Measurements from ENCODE around the gene GAB1.

The GAB1 gene

DNA sequence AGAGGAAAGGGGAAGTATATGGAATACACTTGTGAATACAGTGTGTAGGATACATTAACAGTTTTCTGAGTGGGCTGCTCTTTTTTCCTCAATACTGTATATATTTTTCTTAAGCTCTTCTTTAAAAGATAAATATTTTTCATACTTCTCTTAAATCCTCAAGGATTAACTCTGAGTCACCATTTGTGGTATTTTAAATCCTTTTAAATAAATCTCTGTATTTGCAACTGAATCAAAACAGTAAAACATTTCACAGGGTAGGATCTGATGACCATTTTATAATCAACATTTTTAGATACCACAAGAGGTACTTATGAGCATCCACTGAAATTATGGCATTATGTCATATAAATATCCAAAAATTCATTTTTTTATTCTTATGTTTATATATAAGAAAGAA, 87.6 kb downstream of the GAB1 start:
- no peak for DNase-seq

DNA sequence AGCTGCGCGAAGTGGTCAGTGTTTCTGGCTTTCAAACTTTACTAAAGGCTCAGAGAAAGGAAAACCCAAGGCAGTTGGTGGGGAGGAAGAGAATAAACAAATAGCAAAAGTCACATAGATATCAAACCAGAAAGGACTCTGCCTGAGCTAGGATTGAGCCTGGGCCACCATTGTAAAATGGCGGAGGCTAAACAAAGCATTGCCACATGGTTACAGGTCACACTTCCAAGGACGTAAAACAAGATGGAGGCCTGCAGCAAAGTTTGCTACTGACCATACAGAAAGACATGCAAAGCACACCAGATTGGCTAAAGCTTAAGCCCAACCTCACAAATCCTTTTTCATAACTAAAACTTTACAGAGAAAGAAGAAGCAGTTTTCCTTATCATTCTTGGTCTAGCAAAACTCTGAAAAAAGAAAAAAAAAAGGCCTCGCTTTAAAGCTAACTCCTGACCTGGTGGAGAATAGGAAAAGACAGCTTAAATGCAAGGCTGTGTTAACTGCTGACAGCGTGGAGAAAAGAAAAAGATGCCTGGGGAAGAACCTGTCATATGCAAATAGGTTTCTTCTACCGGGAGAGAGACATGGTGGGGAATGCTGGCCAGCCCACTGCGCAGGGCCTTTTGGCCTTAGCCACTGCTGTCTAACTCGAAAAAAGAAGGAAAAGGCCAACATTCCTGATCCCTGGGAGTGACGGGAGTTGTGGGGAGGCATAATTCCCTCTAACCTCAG, 95.0 kb downstream of the GAB1 start:
- no peak for DNase-seq

DNA sequence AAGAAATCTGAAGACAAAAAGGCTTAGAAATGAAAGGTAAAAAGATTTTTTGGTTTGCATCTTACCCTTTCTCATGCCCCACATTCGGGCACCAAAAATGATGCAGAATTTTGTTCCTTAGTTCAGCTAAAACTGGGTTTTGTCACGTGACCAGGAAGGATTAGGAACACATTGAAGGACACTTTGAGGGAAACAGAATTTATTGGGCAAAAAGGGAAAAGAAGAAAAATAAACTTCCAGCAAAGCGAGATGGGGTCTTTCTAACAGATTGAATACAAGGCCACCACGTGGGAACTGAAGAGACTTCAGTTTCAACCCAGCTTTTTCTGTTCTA, 95.5 kb downstream of the GAB1 start:
- no peak for DNase-seq

DNA sequence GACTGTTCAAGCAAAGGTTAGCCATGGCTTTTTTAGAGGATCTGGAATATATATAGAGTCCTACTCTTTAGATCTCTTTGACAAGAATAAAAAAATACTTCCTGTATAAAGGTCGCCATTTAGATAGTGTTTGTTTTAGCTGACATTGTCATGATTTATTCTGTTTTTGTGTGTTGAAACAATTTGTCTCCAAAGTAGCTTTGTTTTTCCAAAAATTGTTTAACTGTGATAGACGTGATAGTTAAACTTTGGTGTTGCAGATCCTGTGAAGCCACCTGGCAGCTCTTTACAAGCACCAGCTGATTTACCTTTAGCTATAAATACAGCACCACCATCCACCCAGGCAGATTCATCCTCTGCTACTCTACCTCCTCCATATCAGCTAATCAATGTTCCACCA, 96.6 kb downstream of the GAB1 start:
- no peak for DNase-seq

DNA sequence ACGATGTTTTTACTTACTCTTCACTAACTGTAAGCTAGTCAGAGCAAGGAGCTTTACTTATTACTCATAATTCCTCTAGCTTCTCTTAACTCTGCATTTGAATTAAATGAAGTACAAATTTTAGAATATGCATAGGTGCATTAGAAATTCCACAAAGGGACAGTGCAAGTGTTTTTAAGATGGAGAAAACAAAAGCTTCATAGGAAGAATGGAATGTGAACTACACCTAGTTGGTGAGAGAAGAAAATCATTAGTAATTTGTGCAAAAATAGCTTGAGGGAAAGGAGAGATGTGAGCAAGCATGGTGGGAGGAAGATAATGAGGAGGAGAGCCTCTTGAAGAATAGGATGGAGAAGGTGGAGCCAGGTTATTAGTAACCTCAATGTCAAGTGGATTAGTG, 99.3 kb downstream of the GAB1 start:
- DNase-seq = no peak

DNA sequence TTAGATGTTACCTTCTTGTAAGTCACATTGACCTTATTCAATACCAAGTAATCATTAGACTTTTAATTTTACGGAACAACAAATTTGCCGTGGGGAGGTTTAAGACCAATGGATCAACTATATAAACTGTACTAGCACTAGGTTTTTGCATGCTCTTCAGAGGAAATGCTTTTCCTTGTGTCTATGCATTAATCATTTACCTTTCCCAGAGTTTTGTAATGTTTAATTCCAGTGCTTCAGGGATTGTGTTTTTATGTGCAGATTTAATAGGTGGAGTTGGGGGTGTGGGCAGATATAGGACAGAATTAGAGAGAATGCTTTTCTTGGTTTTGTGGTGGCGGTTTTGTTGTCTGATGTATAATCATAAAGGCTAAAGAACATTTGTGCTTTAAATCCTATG, 100.8 kb downstream of the GAB1 start:
- no peak for DNase-seq

DNA sequence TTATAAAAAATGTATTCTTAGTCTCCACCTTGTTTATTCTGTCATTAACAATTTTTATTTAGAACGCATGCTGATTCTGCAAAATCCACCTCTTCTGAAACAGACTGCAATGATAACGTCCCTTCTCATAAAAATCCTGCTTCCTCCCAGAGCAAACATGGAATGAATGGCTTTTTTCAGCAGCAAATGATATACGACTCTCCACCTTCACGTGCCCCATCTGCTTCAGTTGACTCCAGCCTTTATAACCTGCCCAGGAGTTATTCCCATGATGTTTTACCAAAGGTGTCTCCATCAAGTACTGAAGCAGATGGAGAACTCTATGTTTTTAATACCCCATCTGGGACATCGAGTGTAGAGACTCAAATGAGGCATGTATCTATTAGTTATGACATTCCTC, 101.3 kb downstream of the GAB1 start:
- DNase-seq = no peak

DNA sequence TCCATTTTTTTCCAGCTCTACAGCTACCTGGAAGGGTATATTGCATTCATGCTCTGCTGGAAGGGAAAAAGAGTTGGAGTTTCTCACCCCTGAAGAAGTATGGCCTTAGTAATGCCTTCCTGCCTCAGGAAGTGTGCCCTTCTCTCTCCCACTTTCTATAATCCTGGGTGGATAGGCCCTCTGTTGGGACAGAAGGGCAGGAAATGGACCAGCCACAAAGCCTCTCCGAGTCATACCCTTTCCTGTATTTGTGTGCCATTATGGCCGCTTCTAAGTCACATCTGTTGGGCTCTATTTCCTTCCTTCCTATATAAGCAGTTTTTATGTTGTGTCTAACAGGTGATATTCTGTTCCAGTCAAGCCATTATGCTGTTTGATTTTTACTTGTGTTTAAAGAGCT, 102.0 kb downstream of the GAB1 start:
- DNase-seq = no peak

DNA sequence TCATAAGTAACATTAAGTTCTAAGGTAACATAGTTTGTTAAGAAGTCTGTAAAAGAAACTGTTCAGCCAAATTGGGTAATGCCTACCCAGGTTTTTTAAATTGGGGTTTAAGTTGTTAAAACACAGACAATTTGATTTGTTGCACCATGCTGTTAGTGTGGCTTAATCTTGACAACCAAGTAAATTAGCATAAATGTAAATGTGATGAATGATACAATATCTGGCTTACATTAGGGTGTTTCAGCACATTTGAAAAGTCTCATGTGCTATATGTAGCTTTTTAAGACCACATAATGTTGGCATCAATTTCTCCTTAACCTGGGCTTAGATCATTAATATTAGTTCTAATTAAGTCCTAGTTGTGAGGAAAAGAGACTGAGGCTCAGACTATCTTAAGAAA, 104.4 kb downstream of the GAB1 start:
- no peak for DNase-seq

DNA sequence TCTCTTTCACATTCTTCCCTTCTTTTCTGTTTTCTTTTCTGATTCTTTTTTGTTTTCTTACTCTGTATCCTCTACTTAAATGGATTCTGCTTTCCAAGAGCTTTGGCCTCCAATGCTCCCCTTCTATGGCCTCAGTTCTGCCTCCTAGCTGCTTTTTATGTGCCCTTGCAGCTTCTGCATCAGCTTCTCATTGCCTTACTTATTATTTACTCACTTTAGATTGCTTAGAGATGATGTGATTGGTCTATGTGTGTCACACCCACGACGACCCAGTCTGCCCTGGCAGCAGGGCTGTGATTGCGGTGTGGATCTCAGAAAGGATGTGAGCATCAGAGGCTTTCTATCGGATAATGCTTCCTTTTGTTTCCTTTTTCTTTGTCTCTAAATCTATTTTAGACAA, 105.0 kb downstream of the GAB1 start:
- no peak for DNase-seq

DNA sequence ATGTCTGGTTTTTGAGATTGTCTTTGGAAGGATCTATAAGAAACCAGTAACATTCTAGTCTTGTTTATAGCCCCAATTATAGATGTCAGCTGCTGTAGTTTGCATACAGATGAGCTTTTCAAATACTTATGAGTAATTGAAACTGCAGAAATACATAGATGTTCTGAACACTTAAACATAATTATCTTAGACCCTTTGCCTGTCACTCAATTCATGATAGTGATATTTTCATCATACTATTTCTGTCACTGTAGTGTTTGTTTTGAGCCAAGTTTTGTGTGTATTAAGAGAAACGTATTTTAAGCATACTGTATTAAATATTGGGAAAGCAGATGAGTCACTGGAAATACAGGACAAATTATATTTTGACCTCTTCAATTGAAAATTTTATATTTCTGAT, 107.1 kb downstream of the GAB1 start:
- no peak for DNase-seq

DNA sequence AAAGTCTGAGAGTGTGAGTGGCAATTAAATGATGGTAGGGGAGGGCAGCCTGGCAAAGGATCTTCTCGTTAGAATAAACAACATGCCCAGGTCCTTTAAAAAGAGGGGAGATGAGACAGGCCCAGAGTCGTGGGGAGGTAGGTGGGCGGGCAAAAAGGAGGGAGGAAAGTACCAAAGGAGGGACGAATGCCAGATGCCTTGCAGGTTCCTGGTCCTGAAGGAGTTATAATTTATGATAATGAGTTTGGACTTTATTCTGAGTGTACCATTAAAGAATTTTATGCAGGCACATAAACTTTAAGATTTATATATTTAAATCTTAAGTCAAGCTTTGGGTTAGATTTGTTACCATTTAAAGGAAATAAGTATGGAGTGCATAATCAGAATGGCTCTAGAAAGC, 114.5 kb downstream of the GAB1 start:
- DNase-seq = no peak

DNA sequence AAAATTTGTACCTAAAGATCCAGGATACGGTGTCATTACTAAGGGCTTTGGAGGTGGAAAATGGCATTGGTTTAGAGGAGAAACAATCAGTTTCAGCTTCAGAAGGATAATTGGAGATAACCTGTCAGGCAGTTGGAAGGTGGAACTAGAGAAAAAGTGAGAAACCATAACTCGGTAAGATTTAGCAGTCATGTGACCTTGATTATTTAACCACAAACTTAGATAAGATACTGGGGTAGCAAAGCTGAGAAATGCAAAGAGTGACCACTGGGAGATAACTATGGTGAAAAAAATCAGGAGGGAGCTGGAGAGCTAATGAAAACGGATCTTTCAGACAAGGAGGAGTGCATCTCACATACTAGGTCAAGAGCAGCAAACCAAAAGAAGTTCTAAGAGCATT, 118.5 kb downstream of the GAB1 start:
- DNase-seq = no peak

DNA sequence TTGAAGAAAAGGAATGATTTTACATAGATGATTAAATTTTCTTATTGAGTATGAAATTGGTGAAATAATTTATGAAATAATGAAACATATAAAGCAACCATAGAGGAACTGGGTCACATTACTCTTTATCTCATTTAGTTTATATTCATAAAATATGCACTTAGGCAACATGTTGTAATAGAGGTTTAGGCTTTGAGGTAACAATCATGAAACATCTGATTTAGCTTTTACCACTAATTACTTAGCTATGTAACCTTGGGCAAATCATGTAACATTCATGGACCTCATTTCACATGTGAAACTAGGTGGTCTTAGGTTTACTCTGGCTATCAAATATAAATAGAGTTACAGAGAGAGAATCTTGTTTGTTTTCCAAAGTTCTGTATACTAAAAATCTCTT, 122.3 kb downstream of the GAB1 start:
- DNase-seq = no peak

DNA sequence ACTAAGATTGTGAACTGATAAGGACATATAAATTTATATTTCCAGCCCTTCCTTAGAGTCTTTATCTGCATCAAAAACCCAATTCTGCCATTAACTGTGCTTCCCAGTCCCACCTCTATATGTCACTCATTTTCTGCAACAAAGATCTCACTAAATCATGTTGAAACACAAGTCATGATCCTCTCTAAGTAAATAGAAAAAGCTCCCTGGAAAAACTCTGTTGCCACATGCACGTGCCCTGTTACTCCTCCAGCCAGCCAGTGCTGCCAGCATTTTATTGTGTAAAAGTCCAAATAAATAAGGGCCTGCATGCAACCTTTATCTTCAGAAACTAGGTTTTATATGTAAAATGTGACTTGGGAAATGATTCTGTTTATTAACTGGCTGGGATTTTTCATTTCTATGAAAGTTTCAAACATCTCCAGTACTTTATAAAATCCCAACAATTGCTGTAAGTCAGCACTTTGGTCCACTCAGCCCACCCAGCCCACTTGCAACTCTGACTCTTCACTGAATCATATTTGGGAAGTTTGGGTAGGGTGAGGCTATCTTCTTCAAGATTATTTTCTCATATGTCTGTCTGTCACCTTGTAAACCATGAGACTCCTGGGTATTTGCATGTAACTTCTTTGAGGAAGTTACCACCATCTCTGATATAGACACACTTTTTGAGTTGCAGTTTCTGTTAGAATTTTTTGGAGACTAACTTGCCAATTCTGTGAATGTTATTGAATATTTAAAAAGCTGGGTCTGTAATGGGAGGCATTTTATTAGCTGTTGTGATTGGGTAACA, 136.9 kb downstream of the GAB1 start:
- DNase-seq = no peak

DNA sequence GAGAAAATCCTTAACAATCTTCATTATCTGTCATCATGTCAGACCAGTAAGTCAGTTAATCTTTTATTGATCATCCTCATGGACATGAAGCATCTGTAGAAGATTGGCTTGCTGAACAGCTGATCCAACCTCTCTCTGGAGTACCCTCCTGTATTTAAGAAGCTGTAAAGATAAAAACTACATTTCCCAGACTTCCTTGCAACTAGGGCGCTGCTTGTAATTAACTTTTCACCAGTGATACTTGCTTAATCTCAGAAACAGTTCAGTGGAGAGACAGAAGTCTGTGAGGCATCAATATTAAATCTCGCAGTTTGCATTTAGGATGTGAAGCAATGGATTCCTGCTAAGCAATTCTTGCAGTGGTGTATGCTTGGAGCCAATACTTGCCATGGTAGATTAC, 140.8 kb downstream of the GAB1 start:
- no peak for DNase-seq

DNA sequence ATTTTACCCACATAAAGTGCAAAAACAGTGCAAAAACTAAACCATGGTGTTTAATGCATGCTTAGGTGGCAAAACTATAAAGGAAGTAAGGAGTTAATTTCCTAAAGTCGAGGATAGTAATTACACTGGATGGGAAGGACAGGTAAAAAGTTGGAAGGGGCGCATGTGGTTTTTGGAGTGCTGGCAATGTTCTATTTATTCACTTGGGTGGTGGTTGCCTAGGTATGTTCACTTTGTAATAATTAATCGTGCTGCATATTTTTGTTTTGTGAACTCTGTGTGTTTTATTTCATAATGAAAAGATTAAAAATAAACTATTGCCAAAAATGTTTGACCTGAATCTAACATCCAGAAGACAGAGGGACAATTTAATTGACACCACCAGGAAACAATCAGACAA, 144.7 kb downstream of the GAB1 start:
- DNase-seq = no peak

DNA sequence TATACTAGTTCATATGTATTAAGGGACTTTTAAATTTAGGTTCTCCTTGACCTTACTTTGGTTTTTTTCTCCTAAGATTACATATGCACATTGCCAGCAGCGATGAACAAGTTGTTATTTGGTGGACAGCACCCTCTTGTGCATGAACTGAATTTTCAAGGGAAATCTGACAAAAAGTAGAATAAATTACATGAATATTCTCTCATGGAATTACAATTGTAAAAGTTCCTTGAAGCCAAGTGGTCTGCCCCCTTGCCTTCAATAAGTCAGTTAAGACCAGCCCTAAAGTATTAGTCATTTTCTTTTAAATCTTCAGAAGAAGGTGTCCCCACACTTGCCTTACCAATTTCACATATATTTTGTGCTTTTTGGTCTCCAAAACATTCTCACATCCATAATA, 146.2 kb downstream of the GAB1 start:
- DNase-seq = no peak

DNA sequence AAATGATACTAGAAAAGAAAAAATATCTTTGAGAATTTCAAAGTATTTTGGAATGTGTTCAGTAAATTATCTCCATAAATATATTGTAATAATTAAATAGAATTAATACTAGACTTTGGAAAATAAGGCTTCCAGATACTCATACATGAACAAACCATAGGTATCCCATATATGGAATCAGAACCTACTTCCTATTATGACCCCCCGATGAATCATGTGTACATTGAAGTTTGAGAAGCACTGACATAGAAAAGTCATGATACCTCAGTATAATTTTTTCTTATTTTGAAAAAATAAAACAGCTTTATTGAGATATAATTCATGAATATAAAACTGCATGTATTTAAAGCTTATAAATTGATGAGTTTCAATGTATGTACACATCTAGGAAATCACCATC, 149.6 kb downstream of the GAB1 start:
- no peak for DNase-seq

DNA sequence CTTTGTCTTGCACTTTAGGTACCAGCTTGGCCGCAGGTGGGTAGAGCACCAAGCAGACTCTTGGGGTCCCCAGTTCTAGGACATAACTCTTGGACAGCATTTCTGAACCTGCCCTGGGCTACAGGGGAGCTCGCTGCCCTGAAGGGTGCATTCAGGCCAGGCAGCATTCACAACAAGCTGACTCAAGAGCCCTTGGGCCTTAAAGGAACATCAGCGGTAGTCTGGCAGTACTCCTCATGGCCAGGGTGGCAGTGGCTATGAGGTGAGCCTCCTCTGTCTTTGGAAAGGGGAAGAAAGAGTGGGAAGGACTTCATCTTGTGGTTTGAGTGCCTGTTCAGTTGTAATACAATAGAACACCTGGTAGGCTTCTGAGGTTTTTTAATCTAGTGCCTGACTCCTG, 152.0 kb downstream of the GAB1 start:
- DNase-seq = no peak

DNA sequence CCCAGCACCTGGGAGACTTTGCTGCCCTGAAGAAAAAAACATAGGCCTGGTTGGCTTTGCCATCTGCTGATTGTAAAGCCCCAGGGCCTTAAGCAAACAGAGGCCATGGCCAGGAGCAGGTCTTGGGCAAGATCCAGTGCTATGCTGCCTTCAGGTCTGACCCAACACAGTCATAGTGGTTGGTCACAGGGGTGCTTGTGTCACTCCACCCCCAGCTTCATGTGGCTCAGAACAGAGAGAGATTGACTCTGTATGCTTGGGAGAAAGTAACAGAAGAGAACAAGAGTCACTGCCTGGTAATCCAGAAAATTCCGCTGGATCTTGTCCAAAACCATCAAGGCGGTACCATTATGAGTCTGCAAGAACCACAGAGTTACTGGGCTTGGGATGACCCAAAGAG, 152.4 kb downstream of the GAB1 start:
- DNase-seq = no peak

DNA sequence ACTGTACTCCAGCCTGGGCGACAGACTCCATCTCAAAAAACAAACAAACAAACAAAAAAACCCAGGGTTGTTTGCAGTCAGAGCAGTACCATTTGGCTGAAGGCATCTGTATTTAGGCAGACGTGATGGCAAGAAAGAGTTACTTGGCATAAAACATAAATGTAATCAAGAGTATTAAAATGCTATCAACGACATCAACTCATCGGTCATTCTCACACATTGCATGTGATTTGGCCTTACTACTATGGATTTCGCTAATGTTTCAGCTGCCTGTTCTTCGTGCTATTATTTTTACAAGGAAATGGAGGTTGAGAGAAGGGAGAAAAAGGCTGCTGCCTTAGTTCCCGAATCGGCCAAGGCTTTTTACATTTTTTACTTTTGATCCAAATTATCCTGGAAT, 161.3 kb downstream of the GAB1 start:
- no peak for DNase-seq

DNA sequence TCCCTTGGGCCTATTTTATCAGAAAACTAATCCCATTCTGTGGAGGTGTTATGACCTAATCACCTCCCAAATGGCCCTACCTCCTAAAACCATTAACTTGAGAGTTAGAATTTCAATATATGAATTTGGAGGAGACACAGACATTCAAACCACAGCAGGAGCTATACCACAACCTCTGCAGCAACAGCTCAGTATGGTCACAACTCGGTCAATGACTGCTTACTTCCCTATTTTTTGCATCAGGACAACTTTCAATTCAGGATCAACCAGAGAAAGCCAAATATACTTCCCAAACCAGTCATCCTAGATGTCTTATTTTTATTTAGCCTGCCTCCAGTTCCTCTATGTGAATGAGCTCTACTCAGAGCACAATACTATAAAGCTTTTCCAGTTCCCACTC, 165.6 kb downstream of the GAB1 start:
- DNase-seq = no peak

DNA sequence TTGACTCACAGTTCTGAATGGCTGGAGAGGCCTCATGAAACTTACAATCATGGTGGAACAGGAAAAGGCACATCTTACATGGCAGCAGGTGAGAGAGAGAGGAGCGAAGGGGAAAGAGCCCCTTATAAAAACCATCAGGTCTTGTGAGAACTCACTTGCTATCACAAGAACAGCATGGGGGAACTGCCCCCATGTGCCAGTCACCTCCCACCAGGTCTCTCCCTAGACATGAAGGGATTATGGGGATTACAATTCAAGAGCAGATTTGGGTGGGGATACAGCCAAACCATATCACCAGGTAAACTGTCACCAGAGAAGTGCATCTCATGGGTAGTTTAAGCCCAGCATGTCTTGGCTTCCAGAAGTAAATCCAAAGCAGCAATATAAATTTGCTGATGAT, 169.4 kb downstream of the GAB1 start:
- no peak for DNase-seq

DNA sequence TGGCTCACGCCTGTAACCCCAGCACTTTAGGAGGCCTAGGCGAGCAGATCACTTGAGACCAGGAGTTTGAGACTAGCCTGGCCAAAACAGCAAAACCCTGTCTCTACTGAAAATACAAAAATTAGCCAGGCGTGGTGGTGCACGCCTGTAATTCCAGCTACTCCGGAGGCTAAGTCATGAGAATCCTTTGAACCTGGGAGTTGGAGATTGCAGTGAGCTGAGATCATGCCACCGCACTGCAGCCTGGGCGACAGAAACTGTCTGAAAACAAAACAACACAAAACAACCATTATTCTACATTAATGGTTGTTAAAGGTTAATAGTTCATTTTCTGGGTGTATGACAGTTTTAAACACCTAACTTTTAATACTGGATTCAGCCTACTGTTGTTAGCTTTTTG, 175.2 kb downstream of the GAB1 start:
- no peak for DNase-seq
